Endothelial cell of umbilical vein (primary cell): ENCODE results near the gene ZFP62.
"Not testable (repeated sequence)": the region's sequence is repeated elsewhere in the genome, so short reads cannot be mapped to it uniquely, and the experiment has no call there.

Experiments
- EZH2 ChIP-seq: IDR thresholded peaks from 2 replicates; pipeline ENCODE4 v1.6.1; 2012; ENCODE audit warnings: borderline replicate concordance, low read depth, mild to moderate bottlenecking, moderate library complexity, low read length, inconsistent platforms; ENCODE audit not compliant: severe bottlenecking
- JUN ChIP-seq: IDR thresholded peaks from 2 replicates; pipeline ENCODE4 v1.6.1; 2011; ENCODE audit warnings: borderline replicate concordance, low read depth; ENCODE audit not compliant: insufficient read length, insufficient read depth
- POLR2A ChIP-seq: IDR thresholded peaks from 2 replicates; pipeline ENCODE4 v1.6.1; 2012; ENCODE audit warnings: low read depth, mild to moderate bottlenecking, control low read depth, low read length
- TF ChIP-seq, protein P1 (sequence below), 2 donors: IDR thresholded peaks; 1 replicate in 1 of 2; 2 replicates in 1 of 2; pipeline ENCODE4 v1.5.1; 2011; ENCODE audit warnings: low read length in 2 of 2, mild to moderate bottlenecking in 2 of 2, moderate library complexity in 2 of 2, control low read depth in 1 of 2, inconsistent platforms in 1 of 2, low read depth in 1 of 2; ENCODE audit not compliant: insufficient read depth in 1 of 2; ENCODE audit errors: extremely low read depth in 1 of 2
- TF ChIP-seq, protein P2 (sequence below): IDR thresholded peaks from 2 replicates; pipeline ENCODE4 v1.6.1; 2011; ENCODE audit not compliant: insufficient read depth, insufficient read length

DNA sequence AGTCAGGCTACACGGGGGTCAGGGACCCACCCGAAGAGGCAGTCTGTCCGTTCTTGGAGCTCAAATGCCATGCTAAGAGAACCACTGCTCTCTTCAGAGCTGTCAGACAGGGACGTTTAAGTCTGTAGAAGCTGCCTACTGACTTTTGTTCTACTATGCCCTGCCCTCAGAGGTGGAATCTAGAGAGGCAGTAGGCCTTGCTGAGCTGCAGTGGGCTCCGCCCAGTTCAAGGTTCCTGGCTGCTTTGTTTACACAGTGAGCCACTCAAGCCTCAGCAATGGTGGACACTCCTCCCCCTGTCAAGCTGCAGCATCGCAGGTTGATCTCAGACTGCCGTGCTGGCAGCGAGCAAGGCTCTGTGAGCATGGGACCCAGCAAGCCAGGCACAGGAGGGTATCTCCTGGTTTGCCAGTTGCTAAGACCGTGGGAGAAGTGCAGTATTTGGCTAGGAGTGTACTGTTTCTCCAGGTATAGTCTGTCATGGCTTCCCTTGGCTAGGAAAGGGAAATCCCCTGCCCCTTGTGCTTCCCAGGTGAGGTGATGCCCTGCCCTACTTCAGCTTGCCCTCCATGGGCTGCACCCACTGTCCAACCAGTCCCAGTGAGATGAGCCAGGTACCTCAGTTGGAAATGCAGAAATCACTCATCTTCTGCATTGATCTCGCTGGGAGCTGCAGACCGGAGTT, 24.9 kb upstream of the ZFP62 start:
- TF ChIP-seq, protein P1, sequence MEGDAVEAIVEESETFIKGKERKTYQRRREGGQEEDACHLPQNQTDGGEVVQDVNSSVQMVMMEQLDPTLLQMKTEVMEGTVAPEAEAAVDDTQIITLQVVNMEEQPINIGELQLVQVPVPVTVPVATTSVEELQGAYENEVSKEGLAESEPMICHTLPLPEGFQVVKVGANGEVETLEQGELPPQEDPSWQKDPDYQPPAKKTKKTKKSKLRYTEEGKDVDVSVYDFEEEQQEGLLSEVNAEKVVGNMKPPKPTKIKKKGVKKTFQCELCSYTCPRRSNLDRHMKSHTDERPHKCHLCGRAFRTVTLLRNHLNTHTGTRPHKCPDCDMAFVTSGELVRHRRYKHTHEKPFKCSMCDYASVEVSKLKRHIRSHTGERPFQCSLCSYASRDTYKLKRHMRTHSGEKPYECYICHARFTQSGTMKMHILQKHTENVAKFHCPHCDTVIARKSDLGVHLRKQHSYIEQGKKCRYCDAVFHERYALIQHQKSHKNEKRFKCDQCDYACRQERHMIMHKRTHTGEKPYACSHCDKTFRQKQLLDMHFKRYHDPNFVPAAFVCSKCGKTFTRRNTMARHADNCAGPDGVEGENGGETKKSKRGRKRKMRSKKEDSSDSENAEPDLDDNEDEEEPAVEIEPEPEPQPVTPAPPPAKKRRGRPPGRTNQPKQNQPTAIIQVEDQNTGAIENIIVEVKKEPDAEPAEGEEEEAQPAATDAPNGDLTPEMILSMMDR (IDR thresholded peaks at IDR 0.05; ENCODE audit: extremely low read depth in 1 of 2, insufficient read depth in 1 of 2, low read depth in 1 of 2, low read length in 2 of 2) = not testable (repeated sequence)
- not testable (repeated sequence) for TF ChIP-seq EZH2, POLR2A, JUN
- TF ChIP-seq, protein P2, sequence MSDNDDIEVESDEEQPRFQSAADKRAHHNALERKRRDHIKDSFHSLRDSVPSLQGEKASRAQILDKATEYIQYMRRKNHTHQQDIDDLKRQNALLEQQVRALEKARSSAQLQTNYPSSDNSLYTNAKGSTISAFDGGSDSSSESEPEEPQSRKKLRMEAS = not testable (repeated sequence)
